Right lobe of liver (tissue), 6 donors: ENCODE data around the gene MAPK8IP3. TPM values are rescaled to one million over a fixed set of nuclear protein-coding genes. Genes with fewer than 3 reads are reported as not detected.

Source experiments
- ATAC-seq, 4 donors: fragments of 200-7000 bp; cut with Tn5 transposase; one replicate each; pipeline ENCODE4 v1.9.1; 2020; ENCODE audit warnings: mild to moderate bottlenecking in 4 of 4, moderate library complexity in 4 of 4
- DNase-seq, 3 donors: peaks; one replicate each; pipeline ENCODE4 v3.0.0-alpha.2; 2020
- H3K27ac ChIP-seq, 3 donors: fragments of 200-600 bp; one replicate each; pipeline ENCODE4 v1.8.0; 2022
- H3K27me3 ChIP-seq, 2 donors: fragments of 200-600 bp; one replicate each; pipeline ENCODE4 v1.8.0; 2022
- H3K36me3 ChIP-seq, 4 donors: fragments of 200-600 bp; sonication (generic) in 1 of 4; one replicate each; pipeline versions ENCODE4 v1.5.1 to v1.8.0; 2017 to 2022; ENCODE audit warnings: control low read depth in 1 of 4
- H3K4me1 ChIP-seq, 4 donors: fragments of 200-600 bp; sonication (generic) in 1 of 4; one replicate each; pipeline versions ENCODE4 v1.5.1 to v1.8.0; 2017 to 2022; ENCODE audit warnings: control low read depth in 1 of 4
- H3K4me3 ChIP-seq, 3 donors: fragments of 200-600 bp; one replicate each; pipeline ENCODE4 v1.8.0; 2022
- H3K9me3 ChIP-seq, 4 donors: fragments of 200-600 bp; sonication (generic) in 1 of 4; one replicate each; pipeline versions ENCODE4 v1.5.1 to v1.8.0; 2017 to 2022; ENCODE audit warnings: control low read depth in 1 of 4
- POLR2A ChIP-seq: fragments of 450-650 bp; IDR thresholded peaks from one replicate; pipeline ENCODE4 v1.6.1; 2017; ENCODE audit warnings: antibody characterized with exemption, mild to moderate bottlenecking
- WGBS: methylation state at CpG from one replicate; pipeline ENCODE4 v1.1.6; 2018; ENCODE audit warnings: low coverage, low lambda C conversion rate; ENCODE audit not compliant: insufficient coverage; ENCODE audit errors: missing lambda C conversion rate; 5-methylcytosine and 5-hydroxymethylcytosine counted together
- intact Hi-C, 2 donors: fragments of 100-400 bp; cut with DNase I; formaldehyde crosslinking; loops; one replicate each; pipeline versions ENCODE4 v1.11.2 to v1.14.1; 2022
- total RNA-seq, 6 experiments: library from RNA; depleted of rRNA in 2 of 6; stranded (reverse); fragments of >200 nt in 2 of 6; fragmentation: NEBNext Ultra II Directional in 3 of 6; extraction: Animal tissue kit (Norgen Biotek cat#: 25700) in 3 of 6; gene quantifications; one replicate each; pipeline versions ENCODE4 v1.1.0 to v1.2.4, GENCODE V29; 2016 to 2023
- TF ChIP-seq, protein P1 (sequence below), 4 donors: fragments of 200-600 bp in 3 of 4; fragments of 450-650 bp in 1 of 4; IDR thresholded peaks; one replicate each; pipeline versions ENCODE4 v1.5.1 to v1.8.0; 2016 to 2022; ENCODE audit warnings: antibody characterized with exemption in 4 of 4, mild to moderate bottlenecking in 2 of 4
- donor health status: DM: no; HTN: yes; CAD: no.
- donor health status: DM: no; HTN: no; CAD: no.
- donor health status: DM: no; HTN: no; CAD: no.
- donor health status: DM: no; HTN: yes; CAD: no.
- donor health status: DM: no; HTN: yes; CAD: no.

Gene MAPK8IP3
- total RNA-seq, 6 experiments from 2014 or later: 8.7 to 37.3 (median 23.0) TPM

GRCh38 chr16:1708083-1708767 lies 2.2 kb downstream of the MAPK8IP3 start:
- no peak overlapping the region for H3K4me3 ChIP-seq
- H3K27ac ChIP-seq: no peak overlapping the region
- intact Hi-C loops: no loop called here
- H3K9me3 ChIP-seq: no peaks in the 10 kb centered on the region
- H3K27me3 ChIP-seq: no peaks in the 10 kb centered on the region
- TF ChIP-seq, protein P1, sequence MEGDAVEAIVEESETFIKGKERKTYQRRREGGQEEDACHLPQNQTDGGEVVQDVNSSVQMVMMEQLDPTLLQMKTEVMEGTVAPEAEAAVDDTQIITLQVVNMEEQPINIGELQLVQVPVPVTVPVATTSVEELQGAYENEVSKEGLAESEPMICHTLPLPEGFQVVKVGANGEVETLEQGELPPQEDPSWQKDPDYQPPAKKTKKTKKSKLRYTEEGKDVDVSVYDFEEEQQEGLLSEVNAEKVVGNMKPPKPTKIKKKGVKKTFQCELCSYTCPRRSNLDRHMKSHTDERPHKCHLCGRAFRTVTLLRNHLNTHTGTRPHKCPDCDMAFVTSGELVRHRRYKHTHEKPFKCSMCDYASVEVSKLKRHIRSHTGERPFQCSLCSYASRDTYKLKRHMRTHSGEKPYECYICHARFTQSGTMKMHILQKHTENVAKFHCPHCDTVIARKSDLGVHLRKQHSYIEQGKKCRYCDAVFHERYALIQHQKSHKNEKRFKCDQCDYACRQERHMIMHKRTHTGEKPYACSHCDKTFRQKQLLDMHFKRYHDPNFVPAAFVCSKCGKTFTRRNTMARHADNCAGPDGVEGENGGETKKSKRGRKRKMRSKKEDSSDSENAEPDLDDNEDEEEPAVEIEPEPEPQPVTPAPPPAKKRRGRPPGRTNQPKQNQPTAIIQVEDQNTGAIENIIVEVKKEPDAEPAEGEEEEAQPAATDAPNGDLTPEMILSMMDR (IDR thresholded peaks at IDR 0.05): no peak
- DNase-seq (no peak), ATAC-seq (no peak)
- peaks cover 0 to 20% (median 6%) of the 10 kb centered on the region in 4 donors for H3K4me1 ChIP-seq
- no peaks in the 10 kb centered on the region for H3K36me3 ChIP-seq
- 89% methylated on average over 10 of the region's 18 CpGs for WGBS

DNA sequence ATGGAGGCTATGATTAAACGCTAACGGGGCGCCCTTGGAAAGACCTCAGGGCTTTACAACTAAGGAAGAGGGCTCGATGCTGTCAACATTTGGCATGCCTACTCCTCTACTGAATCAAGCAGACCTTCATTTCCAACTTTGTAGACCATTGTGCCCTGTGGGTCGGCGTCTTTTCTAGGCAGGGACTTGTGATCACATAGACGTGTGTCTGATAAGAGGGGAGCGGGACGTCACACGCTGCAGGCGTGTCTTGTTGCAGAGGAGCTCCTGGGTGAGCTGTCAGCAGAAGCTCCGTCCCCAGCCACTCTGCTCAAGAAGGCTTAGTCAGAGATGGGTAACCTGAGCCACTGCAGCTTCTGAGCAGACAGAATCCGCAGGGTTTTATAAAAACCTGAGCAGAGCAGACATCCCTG lies 2.8 kb downstream of the MAPK8IP3 start:
- no peaks in the 10 kb centered on the region for H3K36me3 ChIP-seq
- no peak for ATAC-seq
- no peak overlapping the region for H3K4me3 ChIP-seq
- intact Hi-C loops: no loop called here
- H3K27ac ChIP-seq: no peak overlapping the region
- H3K9me3 ChIP-seq: no peaks in the 10 kb centered on the region
- 86% methylated on average over 3 of the region's 13 CpGs for WGBS
- TF ChIP-seq, protein P1 (IDR thresholded peaks at IDR 0.05): no peak
- no peak for TF ChIP-seq POLR2A
- no peaks in the 10 kb centered on the region for H3K27me3 ChIP-seq
- no peak for DNase-seq
- peaks cover 0 to 20% (median 6%) of the 10 kb centered on the region in 4 donors for H3K4me1 ChIP-seq

- no peak overlapping the region for H3K4me3 ChIP-seq
- peaks cover 0 to 20% (median 6%) of the 10 kb centered on the region in 4 donors for H3K4me1 ChIP-seq
- no peak overlapping the region for H3K27ac ChIP-seq
- ATAC-seq (no peak), DNase-seq (no peak)
- WGBS: 87% methylated on average over 8 of the region's 15 CpGs
- no peaks in the 10 kb centered on the region for H3K27me3 ChIP-seq
- intact Hi-C loops: no loop called here
- no peaks in the 10 kb centered on the region for H3K36me3 ChIP-seq
- no peak for TF ChIP-seq POLR2A
- TF ChIP-seq, protein P1 (IDR thresholded peaks at IDR 0.05): no peak
- no peaks in the 10 kb centered on the region for H3K9me3 ChIP-seq
Measured at GRCh38 chr16:1709356-1709755, 3.4 kb downstream of the MAPK8IP3 start.

GRCh38 chr16:1710811-1711507 lies 5.0 kb downstream of the MAPK8IP3 start:
- Histone ChIP-seq H3K4me1 (peaks cover 0 to 14% (median 6%) of the 10 kb centered on the region in 4 donors), H3K4me3 (no peak overlapping the region), H3K27ac (no peak overlapping the region), H3K36me3 (no peaks in the 10 kb centered on the region), H3K9me3 (no peaks in the 10 kb centered on the region), H3K27me3 (no peaks in the 10 kb centered on the region)
- intact Hi-C loops: no loop called here
- ATAC-seq: no peak
- DNase-seq: no peak
- WGBS: 74% methylated on average over 11 of the region's 17 CpGs
- TF ChIP-seq, protein P1 (IDR thresholded peaks at IDR 0.05): no peak
- no peak for TF ChIP-seq POLR2A
